Retinal pigment epithelial cell (primary cell): ENCODE data around the gene CACNA1C.

Experiments
- DNase-seq: peaks from one replicate; pipeline ENCODE4 v3.0.0-alpha.2; 2010; ENCODE audit warnings: low read depth
- H3K4me3 ChIP-seq: 2 replicates; pipeline ENCODE4 v1.5.1; 2011; ENCODE audit warnings: mild to moderate bottlenecking, low read length, control low read depth, moderate library complexity
- TF ChIP-seq, protein P1 (sequence below): conservative IDR thresholded peaks from 2 replicates; pipeline ENCODE4 v1.5.1; 2011; ENCODE audit warnings: low read depth, low read length, control low read depth, inconsistent platforms

The CACNA1C gene

DNA sequence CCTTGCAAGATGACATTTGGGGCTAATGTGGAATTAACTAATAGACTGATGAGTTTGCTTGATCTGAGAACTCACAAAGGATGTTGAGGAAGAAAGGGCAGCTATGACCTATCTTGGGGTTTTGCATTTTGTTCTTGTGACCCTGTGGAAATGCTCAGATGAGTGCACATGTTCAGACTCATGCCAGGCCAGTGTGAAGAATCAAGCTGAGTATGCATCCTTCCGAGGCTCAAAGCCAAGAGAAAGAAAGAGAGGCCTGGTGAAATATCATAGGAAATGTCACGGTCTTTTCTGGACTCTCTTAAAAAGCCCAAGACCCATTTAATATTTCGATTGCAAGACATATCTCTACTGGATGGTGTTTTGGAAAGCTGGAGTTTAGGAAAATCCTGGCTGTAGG, 96.3 kb downstream of the CACNA1C start:
- H3K4me3 ChIP-seq: no peak overlapping the region
- no peak for DNase-seq
- TF ChIP-seq, protein P1, sequence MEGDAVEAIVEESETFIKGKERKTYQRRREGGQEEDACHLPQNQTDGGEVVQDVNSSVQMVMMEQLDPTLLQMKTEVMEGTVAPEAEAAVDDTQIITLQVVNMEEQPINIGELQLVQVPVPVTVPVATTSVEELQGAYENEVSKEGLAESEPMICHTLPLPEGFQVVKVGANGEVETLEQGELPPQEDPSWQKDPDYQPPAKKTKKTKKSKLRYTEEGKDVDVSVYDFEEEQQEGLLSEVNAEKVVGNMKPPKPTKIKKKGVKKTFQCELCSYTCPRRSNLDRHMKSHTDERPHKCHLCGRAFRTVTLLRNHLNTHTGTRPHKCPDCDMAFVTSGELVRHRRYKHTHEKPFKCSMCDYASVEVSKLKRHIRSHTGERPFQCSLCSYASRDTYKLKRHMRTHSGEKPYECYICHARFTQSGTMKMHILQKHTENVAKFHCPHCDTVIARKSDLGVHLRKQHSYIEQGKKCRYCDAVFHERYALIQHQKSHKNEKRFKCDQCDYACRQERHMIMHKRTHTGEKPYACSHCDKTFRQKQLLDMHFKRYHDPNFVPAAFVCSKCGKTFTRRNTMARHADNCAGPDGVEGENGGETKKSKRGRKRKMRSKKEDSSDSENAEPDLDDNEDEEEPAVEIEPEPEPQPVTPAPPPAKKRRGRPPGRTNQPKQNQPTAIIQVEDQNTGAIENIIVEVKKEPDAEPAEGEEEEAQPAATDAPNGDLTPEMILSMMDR: no peak

DNA sequence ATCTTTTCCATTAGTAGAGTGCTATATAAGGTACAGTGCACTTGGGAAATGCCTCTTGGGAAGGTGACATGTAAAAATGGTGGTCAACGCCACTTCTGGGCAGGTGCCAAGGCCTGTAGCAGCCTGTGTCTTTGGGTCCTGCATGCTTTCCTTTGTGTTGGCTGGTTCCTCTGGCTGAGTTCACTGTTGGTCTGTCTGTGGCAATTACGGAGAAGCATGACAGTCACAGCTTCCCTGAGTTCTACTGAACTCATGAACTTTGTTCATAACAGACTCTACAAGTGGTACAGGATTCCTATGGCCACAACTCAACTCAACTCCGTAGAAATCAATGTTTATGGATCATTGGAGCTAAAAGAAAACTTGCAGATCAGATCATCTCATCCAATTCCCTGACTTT, 98.0 kb downstream of the CACNA1C start:
- no peak overlapping the region for H3K4me3 ChIP-seq
- TF ChIP-seq, protein P1: no peak
- DNase-seq: no peak

DNA sequence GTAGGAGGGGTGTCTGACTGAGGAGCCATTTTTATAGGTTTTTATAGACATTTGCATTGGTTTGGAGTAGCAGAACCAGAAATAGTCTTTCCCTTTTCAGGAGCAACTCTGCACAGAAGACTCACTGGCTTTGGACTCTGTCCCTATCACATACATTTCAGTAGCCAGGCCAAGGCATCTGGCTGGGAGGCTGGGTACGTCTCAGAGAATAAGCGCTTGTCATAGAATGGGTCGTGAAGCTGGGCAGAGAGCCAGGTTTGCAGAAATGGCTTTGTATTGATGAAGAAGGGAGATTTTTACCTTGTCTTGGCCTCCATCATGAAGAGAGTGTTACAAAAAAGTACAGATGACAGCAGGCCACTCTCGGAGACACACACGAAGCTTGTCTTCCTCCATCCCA, 98.6 kb downstream of the CACNA1C start:
- TF ChIP-seq, protein P1: no peak
- no peak for DNase-seq
- no peak overlapping the region for H3K4me3 ChIP-seq

DNA sequence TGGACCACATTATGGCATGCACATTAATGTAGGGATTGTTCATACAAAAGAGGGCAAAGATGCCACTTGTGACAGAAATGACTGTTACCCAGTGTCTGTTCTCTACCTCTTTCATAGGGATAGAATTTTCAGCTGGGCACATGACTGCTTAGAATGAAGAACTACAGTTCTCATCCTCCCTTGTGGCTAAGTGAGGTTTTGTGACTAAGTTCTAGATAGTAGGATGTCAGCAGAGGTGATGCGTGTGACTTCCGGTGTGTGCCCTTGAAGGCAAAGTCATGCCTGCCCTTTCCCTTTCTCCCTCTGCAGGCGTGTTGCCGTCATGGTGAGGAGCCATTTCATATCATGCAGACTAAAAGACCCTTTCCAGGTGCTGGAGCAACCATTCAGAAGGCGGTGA, 99.3 kb downstream of the CACNA1C start:
- DNase-seq: no peak
- TF ChIP-seq, protein P1: no peak
- H3K4me3 ChIP-seq: no peak overlapping the region

DNA sequence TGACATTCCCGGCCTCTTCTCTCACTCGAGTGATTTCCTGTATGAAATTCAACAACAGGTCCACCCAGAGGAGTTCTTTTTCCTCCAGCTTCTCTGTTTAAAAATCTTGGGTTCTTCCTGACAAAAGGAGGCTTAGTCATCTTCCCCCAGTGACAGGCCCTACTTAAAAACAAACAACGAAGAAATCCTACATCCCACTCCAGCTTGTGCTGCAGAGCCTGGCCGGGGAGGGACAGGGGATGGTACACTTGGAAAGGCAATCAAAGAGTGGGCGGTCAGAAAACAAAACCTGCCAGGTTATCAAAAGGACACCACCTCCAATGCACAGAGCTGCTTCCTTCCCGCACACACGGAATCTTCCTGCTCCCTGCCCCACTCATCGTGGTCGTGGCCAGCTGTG, 101.3 kb downstream of the CACNA1C start:
- no peak overlapping the region for H3K4me3 ChIP-seq
- DNase-seq: no peak
- TF ChIP-seq, protein P1: no peak

DNA sequence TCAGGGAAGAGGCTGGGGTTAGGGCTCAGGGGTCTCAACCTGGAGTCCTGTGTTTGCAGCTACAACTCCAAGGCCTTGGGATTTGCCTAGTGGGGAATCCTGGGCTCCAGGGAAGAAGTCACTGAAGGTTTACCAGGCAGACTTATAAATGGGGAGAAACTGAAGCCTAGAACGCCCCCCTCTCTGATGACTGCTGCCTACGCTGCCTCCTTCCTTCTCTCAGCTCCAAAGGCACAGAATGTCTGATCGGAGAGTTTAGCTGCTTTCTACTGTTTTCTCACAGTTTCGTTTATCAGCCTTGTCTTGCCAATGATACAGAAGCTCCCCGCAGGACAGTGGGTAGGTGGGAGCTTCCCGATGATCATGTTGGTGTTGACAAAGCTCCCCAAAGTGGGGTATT, 101.7 kb downstream of the CACNA1C start:
- H3K4me3 ChIP-seq: no peak overlapping the region
- no peak for DNase-seq
- TF ChIP-seq, protein P1: no peak

DNA sequence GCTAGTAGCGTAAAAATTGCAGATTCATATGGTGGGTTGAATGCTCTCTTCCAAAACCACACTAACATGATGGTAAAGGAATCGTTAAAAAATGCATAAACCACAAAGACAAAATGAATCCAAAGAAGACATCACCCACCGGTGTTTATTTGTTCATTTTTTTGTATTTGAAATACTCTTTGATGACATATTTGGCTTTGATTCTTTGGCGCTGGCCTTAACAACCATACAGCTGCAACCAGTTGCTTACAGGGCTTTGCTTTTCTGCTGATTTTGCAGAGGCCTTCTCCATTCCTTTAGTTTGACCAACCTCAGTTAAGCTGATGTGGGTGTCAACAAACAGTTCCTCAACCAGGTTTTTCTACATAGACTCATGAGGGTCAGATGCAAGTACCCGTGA, 103.5 kb downstream of the CACNA1C start:
- H3K4me3 ChIP-seq: no peak overlapping the region
- TF ChIP-seq, protein P1: no peak
- DNase-seq: no peak
